ENCODE results near the gene KREMEN2. TPM values are rescaled to one million over a fixed set of nuclear protein-coding genes. Genes with fewer than 3 reads are reported as not detected.

The KREMEN2 gene
- total and polyA plus RNA-seq, 9 of the 15 experiments (the other 6 are each of a cell fraction or from before 2014, with no cell fraction given), result 0.04 to 7.7 (median 1.5) TPM; not detected in 1

GRCh38 chr16:3007059-3007956 lies 43.2 kb downstream of the KREMEN2 start (continued):
- TF ChIP-seq NR4A1 (CRISPR knock-in tag; IDR thresholded peaks at IDR 0.05) (no peak; the same call in 1 of the 2 replicates), NR4A1 (tag; IDR thresholded peaks at IDR 0.05) (no peak), ZC3H8 (IDR thresholded peaks at IDR 0.05) (no peak), ZNF263 (CRISPR knock-in tag; IDR thresholded peaks at IDR 0.05; ENCODE audit: borderline replicate concordance) (no peak), GABPA (tag; conservative IDR thresholded peaks at IDR 0.05; ENCODE audit: low read depth) (0 out of 2 replicates have a peak, but pooled peaks have one; percentile 28), ZSCAN29 (IDR thresholded peaks at IDR 0.05) (no peak), ARID4B (CRISPR knock-in tag; IDR thresholded peaks at IDR 0.05) (peak; percentile 23; the same call in 1 of the 2 replicates), SAFB2 (IDR thresholded peaks at IDR 0.05; ENCODE audit: borderline replicate concordance, low read depth, low read length, severe bottlenecking) (no peak), ELF1 (tag; IDR thresholded peaks at IDR 0.05) (peak; percentile 72), DMBX1 (CRISPR knock-in tag; IDR thresholded peaks at IDR 0.05; ENCODE audit: borderline replicate concordance) (peak; percentile 41; the same call in 1 of the 2 replicates), ZFP36 (IDR thresholded peaks at IDR 0.05; ENCODE audit: low read depth, low read length, partially characterized antibody) (no peak), PURB (CRISPR knock-in tag; IDR thresholded peaks at IDR 0.05; ENCODE audit: low read depth) (no peak), IFI16 (CRISPR knock-in tag; IDR thresholded peaks at IDR 0.05) (no peak), KDM5B (IDR thresholded peaks at IDR 0.05; ENCODE audit: insufficient replicate concordance, low read depth, low read length) (no peak), ZNF431 (CRISPR knock-in tag; IDR thresholded peaks at IDR 0.05) (no peak), FOXK2 (conservative IDR thresholded peaks at IDR 0.05 in 1 of 2, IDR thresholded peaks at IDR 0.05 in 1 of 2; ENCODE audit: low read depth in 2 of 2) (peak; percentile 59 to 61), GATA2 (CRISPR knock-in tag; IDR thresholded peaks at IDR 0.05) (no peak), ZBTB1 (CRISPR knock-in tag; IDR thresholded peaks at IDR 0.05; ENCODE audit: borderline replicate concordance, low read depth) (peak; percentile 38; the same call in 1 of the 2 replicates), E2F3 (CRISPR knock-in tag; IDR thresholded peaks at IDR 0.05) (no peak), KLF10 (CRISPR knock-in tag; IDR thresholded peaks at IDR 0.05) (no peak), NEUROD1 (IDR thresholded peaks at IDR 0.05; ENCODE audit: borderline replicate concordance, low read depth, low read length, partially characterized antibody) (no peak), TRIM24 (IDR thresholded peaks at IDR 0.05) (no peak), TAL1 (IDR thresholded peaks at IDR 0.05) (no peak), SMC3 (conservative IDR thresholded peaks at IDR 0.05; ENCODE audit: insufficient read depth, low read depth, low read length) (no peak), KLF1 (tag; IDR thresholded peaks at IDR 0.05) (no peak), NCOR1 (IDR thresholded peaks at IDR 0.05) (no peak), ZNF217 (CRISPR knock-in tag; IDR thresholded peaks at IDR 0.05) (no peak)

Data from K562 (cell line).